ENCODE measurements around the gene VWF.

VWF gene

DNA sequence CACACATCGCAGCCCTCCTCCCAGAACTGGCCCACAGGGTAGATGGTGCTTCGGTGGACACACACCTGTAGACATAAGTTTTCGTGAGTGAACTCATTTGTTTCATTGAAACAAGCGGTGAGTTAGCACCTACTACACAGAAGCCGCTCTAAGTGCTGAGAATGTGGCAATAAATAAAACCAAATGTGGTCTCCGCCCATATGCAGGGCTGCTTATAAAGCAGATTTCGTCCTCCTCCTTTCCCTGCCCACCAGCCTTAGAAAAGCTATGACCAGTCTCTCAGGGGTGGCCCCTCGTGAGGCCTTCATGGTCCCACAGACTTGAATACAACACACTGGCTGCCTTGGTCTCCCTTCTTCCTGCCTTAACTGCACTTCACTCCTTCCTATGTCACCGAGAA, 148.3 kb downstream of the VWF start:
- H4K91ac ChIP-seq (ENCODE audit: low read length): no peak overlapping the region
- H3K27me3 ChIP-seq (ENCODE audit: control insufficient read depth in 1 of 2, insufficient read depth in 1 of 2, low read length in 2 of 2): peaks cover 38 to 44% of the 10 kb centered on the region in 2 experiments
- H3K14ac ChIP-seq (ENCODE audit: low read length in 2 of 2): no peak overlapping the region

DNA sequence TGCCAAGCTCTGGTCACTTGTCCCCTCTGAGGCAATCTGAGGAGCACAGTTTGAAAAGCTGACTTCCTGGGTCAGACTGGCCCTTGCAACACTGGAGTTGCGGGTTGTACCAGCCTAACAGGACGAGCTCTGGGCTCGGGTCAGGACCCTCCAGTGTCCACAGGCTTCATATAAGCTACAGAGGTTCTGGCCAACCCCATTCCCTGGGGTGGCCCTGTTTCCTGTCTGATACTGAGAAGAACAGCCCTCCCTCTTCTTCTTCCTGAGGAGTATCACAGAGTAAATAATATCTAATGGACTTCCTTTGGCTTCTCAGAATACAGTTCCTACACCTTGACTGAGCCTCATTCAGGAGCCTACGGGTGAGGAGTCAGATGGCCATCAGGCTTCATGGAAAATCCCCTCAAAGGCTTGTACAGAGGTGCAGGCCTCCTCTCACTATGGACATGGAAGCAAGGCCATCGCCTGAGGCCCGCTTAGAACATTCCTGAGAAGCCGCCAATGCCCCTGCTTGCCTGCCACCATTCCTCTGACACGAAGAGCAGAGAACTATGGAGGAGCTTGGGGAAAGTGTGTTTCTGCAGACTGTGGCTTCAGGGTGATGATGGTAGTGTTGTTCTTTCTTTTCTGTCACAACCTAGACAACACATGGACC, 150.9 kb downstream of the VWF start:
- H3K79me1 ChIP-seq (replicated peaks; ENCODE audit: low read length, poor library complexity, severe bottlenecking): no peaks in the 10 kb centered on the region
- H2AK5ac ChIP-seq (ENCODE audit: low read length, severe bottlenecking): no peak overlapping the region
- no peak overlapping the region for H2BK12ac ChIP-seq (ENCODE audit: low read length in 2 of 2)
- H3K18ac ChIP-seq (ENCODE audit: low read depth in 1 of 2, low read length in 2 of 2): no peak overlapping the region
- no peak for DNase-seq
- H2BK120ac ChIP-seq (ENCODE audit: low read depth, low read length): no peak overlapping the region
- H3K9ac ChIP-seq (ENCODE audit: low read length): no peak overlapping the region
- H3K9me3 ChIP-seq (ENCODE audit: control insufficient read depth, low read length): no peaks in the 10 kb centered on the region
- no peak overlapping the region for H3K4me2 ChIP-seq (ENCODE audit: low read length, poor library complexity, severe bottlenecking)
- H3K27me3 ChIP-seq (ENCODE audit: control insufficient read depth in 1 of 2, insufficient read depth in 1 of 2, low read length in 2 of 2): peaks cover 49 to 52% of the 10 kb centered on the region in 2 experiments
- H4K8ac ChIP-seq (ENCODE audit: low read length): no peak overlapping the region
- H3K14ac ChIP-seq (ENCODE audit: low read length in 2 of 2): no peak overlapping the region
- H3K4ac ChIP-seq (ENCODE audit: low read depth in 1 of 2, low read length in 2 of 2): no peak overlapping the region
- no peak overlapping the region for H2BK15ac ChIP-seq (ENCODE audit: low read depth, poor library complexity, severe bottlenecking)
- H3K23ac ChIP-seq (ENCODE audit: low read length in 2 of 2): no peak overlapping the region
- H3K4me3 ChIP-seq (ENCODE audit: insufficient read depth in 1 of 2, low read depth in 1 of 2, low read length in 2 of 2): no peak overlapping the region
- 83% methylated on average over 8 of the region's 8 CpGs for WGBS
- H4K91ac ChIP-seq (ENCODE audit: low read length): no peak overlapping the region
- no peaks in the 10 kb centered on the region for H3K4me1 ChIP-seq (ENCODE audit: control insufficient read depth, insufficient read depth, low read depth, low read length)
- no peak overlapping the region for H3K27ac ChIP-seq (ENCODE audit: low read length, poor library complexity, severe bottlenecking)
- H2BK5ac ChIP-seq (ENCODE audit: low read depth, low read length, poor library complexity, severe bottlenecking): no peak overlapping the region
- H2AFZ ChIP-seq (ENCODE audit: low read depth, low read length): no peak overlapping the region
- no peaks in the 10 kb centered on the region for H3K36me3 ChIP-seq (ENCODE audit: control insufficient read depth in 1 of 2, insufficient read depth in 2 of 2, low read depth in 1 of 2, low read length in 2 of 2)

More for the DNA sequence above, 148.3 kb downstream of the VWF start:
- Histone ChIP-seq H3K9ac (ENCODE audit: low read length) (no peak overlapping the region), H2BK12ac (ENCODE audit: low read length in 2 of 2) (no peak overlapping the region), H3K36me3 (ENCODE audit: control insufficient read depth in 1 of 2, insufficient read depth in 2 of 2, low read depth in 1 of 2, low read length in 2 of 2) (no peaks in the 10 kb centered on the region), H3K9me3 (ENCODE audit: control insufficient read depth, low read length) (no peaks in the 10 kb centered on the region), H3K27ac (ENCODE audit: low read length, poor library complexity, severe bottlenecking) (no peak overlapping the region), H3K4me1 (ENCODE audit: control insufficient read depth, insufficient read depth, low read depth, low read length) (no peaks in the 10 kb centered on the region), H2AFZ (ENCODE audit: low read depth, low read length) (no peak overlapping the region), H3K4me3 (ENCODE audit: insufficient read depth in 1 of 2, low read depth in 1 of 2, low read length in 2 of 2) (no peak overlapping the region), H4K8ac (ENCODE audit: low read length) (no peak overlapping the region), H3K79me1 (replicated peaks; ENCODE audit: low read length, poor library complexity, severe bottlenecking) (no peaks in the 10 kb centered on the region), H3K4ac (ENCODE audit: low read depth in 1 of 2, low read length in 2 of 2) (no peak overlapping the region), H2BK5ac (ENCODE audit: low read depth, low read length, poor library complexity, severe bottlenecking) (no peak overlapping the region), H2BK120ac (ENCODE audit: low read depth, low read length) (no peak overlapping the region), H3K4me2 (ENCODE audit: low read length, poor library complexity, severe bottlenecking) (no peak overlapping the region), H2BK15ac (ENCODE audit: low read depth, poor library complexity, severe bottlenecking) (no peak overlapping the region), H3K18ac (ENCODE audit: low read depth in 1 of 2, low read length in 2 of 2) (no peak overlapping the region), H2AK5ac (ENCODE audit: low read length, severe bottlenecking) (no peak overlapping the region), H3K23ac (ENCODE audit: low read length in 2 of 2) (no peak overlapping the region)
- no peak for DNase-seq
- 85% methylated on average over 9 of the region's 9 CpGs for WGBS

DNA sequence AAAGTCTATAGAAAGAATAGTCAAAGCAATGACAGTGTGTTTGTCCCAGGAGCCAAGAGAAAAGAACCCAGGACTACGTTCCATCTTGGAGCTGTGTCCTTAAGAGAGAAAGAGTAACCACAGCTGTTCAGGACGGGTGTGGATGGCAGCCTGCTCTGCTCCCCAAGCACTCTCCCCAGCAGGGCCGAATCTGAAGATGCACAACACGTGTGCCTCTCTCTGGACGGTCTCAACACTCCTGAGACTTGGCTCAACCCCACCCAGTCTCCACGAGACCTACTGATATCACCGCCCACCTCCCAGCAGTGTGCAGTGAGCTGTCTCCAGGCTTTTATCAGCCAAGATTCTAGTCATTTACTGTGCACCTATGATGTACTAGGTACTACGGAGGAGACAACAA, 152.1 kb downstream of the VWF start:
- Histone ChIP-seq H3K4me2 (ENCODE audit: low read length, poor library complexity, severe bottlenecking) (no peak overlapping the region), H3K79me1 (replicated peaks; ENCODE audit: low read length, poor library complexity, severe bottlenecking) (no peaks in the 10 kb centered on the region), H3K36me3 (ENCODE audit: control insufficient read depth in 1 of 2, insufficient read depth in 2 of 2, low read depth in 1 of 2, low read length in 2 of 2) (no peaks in the 10 kb centered on the region), H4K91ac (ENCODE audit: low read length) (no peak overlapping the region), H2BK5ac (ENCODE audit: low read depth, low read length, poor library complexity, severe bottlenecking) (no peak overlapping the region), H3K4me3 (ENCODE audit: insufficient read depth in 1 of 2, low read depth in 1 of 2, low read length in 2 of 2) (no peak overlapping the region), H3K9me3 (ENCODE audit: control insufficient read depth, low read length) (no peaks in the 10 kb centered on the region), H3K27me3 (ENCODE audit: control insufficient read depth in 1 of 2, insufficient read depth in 1 of 2, low read length in 2 of 2) (peaks cover 52% of the 10 kb centered on the region in 2 experiments), H3K23ac (ENCODE audit: low read length in 2 of 2) (no peak overlapping the region), H2AK5ac (ENCODE audit: low read length, severe bottlenecking) (no peak overlapping the region), H2BK12ac (ENCODE audit: low read length in 2 of 2) (no peak overlapping the region), H2BK15ac (ENCODE audit: low read depth, poor library complexity, severe bottlenecking) (no peak overlapping the region), H3K27ac (ENCODE audit: low read length, poor library complexity, severe bottlenecking) (no peak overlapping the region), H4K8ac (ENCODE audit: low read length) (no peak overlapping the region), H3K4ac (ENCODE audit: low read depth in 1 of 2, low read length in 2 of 2) (no peak overlapping the region), H3K9ac (ENCODE audit: low read length) (no peak overlapping the region), H3K14ac (ENCODE audit: low read length in 2 of 2) (no peak overlapping the region), H2AFZ (ENCODE audit: low read depth, low read length) (no peak overlapping the region), H3K18ac (ENCODE audit: low read depth in 1 of 2, low read length in 2 of 2) (no peak overlapping the region), H3K4me1 (ENCODE audit: control insufficient read depth, insufficient read depth, low read depth, low read length) (no peaks in the 10 kb centered on the region), H2BK120ac (ENCODE audit: low read depth, low read length) (no peak overlapping the region)
- no peak for DNase-seq
- 72% methylated on average over 8 of the region's 8 CpGs for WGBS

DNA sequence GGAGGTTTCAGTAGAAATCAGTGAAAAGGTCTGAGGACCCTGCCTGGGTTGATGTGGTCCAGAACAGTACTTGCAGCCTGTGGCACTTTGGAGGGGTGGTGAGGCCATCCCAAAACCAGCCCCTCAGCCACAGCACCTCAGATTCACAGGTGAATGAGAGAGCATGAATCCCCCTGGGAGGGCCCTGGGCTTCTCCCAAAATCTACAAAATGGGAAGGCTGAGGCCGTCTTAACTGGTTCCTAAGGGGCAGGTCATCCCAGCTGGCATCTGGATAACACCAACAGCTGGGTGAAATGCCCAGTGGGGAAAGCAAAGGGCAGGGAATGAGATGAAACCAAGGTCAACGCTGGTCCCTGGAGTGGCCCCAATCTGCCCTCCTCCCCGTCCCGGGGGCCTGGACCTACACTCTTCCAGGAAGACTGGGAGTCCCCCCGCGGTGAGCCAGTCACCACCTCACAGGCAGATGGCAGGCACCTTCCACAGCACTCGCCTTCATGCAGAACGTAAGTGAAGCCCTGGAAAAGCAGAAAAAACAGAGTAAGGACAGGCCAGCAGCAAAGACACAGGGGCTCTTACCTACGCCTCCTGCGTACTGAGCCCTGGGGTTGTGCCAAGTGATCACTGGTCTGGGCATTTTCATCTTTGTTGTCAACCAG, 153.1 kb downstream of the VWF start:
- H3K14ac ChIP-seq (ENCODE audit: low read length in 2 of 2): no peak overlapping the region
- H3K27ac ChIP-seq (ENCODE audit: low read length, poor library complexity, severe bottlenecking): no peak overlapping the region
- no peak overlapping the region for H2AFZ ChIP-seq (ENCODE audit: low read depth, low read length)
- no peak overlapping the region for H4K8ac ChIP-seq (ENCODE audit: low read length)
- no peak overlapping the region for H2BK12ac ChIP-seq (ENCODE audit: low read length in 2 of 2)
- no peak overlapping the region for H2BK15ac ChIP-seq (ENCODE audit: low read depth, poor library complexity, severe bottlenecking)
- H2BK120ac ChIP-seq (ENCODE audit: low read depth, low read length): no peak overlapping the region
- no peaks in the 10 kb centered on the region for H3K79me1 ChIP-seq (replicated peaks; ENCODE audit: low read length, poor library complexity, severe bottlenecking)
- no peak overlapping the region for H3K4ac ChIP-seq (ENCODE audit: low read depth in 1 of 2, low read length in 2 of 2)
- 85% methylated on average over 10 of the region's 10 CpGs for WGBS
- no peak overlapping the region for H3K4me3 ChIP-seq (ENCODE audit: insufficient read depth in 1 of 2, low read depth in 1 of 2, low read length in 2 of 2)
- H2AK5ac ChIP-seq (ENCODE audit: low read length, severe bottlenecking): no peak overlapping the region
- no peak overlapping the region for H2BK5ac ChIP-seq (ENCODE audit: low read depth, low read length, poor library complexity, severe bottlenecking)
- H3K9me3 ChIP-seq (ENCODE audit: control insufficient read depth, low read length): no peaks in the 10 kb centered on the region
- H3K4me2 ChIP-seq (ENCODE audit: low read length, poor library complexity, severe bottlenecking): no peak overlapping the region
- H3K18ac ChIP-seq (ENCODE audit: low read depth in 1 of 2, low read length in 2 of 2): no peak overlapping the region
- no peak overlapping the region for H3K9ac ChIP-seq (ENCODE audit: low read length)
- H4K91ac ChIP-seq (ENCODE audit: low read length): no peak overlapping the region
- no peak for DNase-seq
- no peak overlapping the region for H3K23ac ChIP-seq (ENCODE audit: low read length in 2 of 2)
- H3K27me3 ChIP-seq (ENCODE audit: control insufficient read depth in 1 of 2, insufficient read depth in 1 of 2, low read length in 2 of 2): peaks cover 48 to 49% of the 10 kb centered on the region in 2 experiments
- peaks cover 4% of the 10 kb centered on the region for H3K4me1 ChIP-seq (ENCODE audit: control insufficient read depth, insufficient read depth, low read depth, low read length)
- no peaks in the 10 kb centered on the region for H3K36me3 ChIP-seq (ENCODE audit: control insufficient read depth in 1 of 2, insufficient read depth in 2 of 2, low read depth in 1 of 2, low read length in 2 of 2)

Data from mesenchymal stem cell (in vitro differentiated cells and primary cell).